K562 (cell line): ENCODE measurements around the gene GNAI1. TPM values are rescaled to one million over a fixed set of nuclear protein-coding genes. Genes with fewer than 3 reads are reported as not detected.

ENCODE experiments used
- ATAC-seq: fragments of 200-7000 bp; cut with Tn5 transposase; 3 replicates; pipeline ENCODE4 v1.9.1; 2020; ENCODE audit warnings: moderate library complexity
- BruUV-seq: library from RNA; stranded (reverse); fragments of 400-500 nt; replicated peaks from 2 replicates; lab custom pipeline; 2021; lab: Mats Ljungman, UMichigan
- CTCF ChIA-PET: fragments of 300-600 bp; formaldehyde crosslinking; extraction: SDS; loops from one replicate; lab custom pipeline; 2021; ENCODE audit warnings: low intra/inter-chr PET ratio; lab: Yijun Ruan, JAX
- POLR2A ChIA-PET: fragments of 300-600, 350-650 bp; sonication (Branson Sonifier 250); formaldehyde crosslinking; extraction: SDS; loops from one replicate; lab custom pipeline; 2021; ENCODE audit warnings: antibody characterized with exemption, inconsistent platforms; lab: Yijun Ruan, JAX
- DNase-seq, 4 experiments: peaks; one replicate each; pipeline versions ENCODE4 v3.0.0 to v3.0.0-alpha.2; 2011 to 2018; ENCODE audit warnings: low spot score in 3 of 4, mixed read lengths in 3 of 4; ENCODE audit errors: extremely low read depth in 1 of 4
- FAIRE-seq: peaks from 2 replicates; lab custom pipeline; 2011; peaks lifted over from hg19 to GRCh38; lab: Jason Lieb, UNC
- H2AFZ ChIP-seq: 2 replicates; pipeline ENCODE4 v1.6.0; 2011; ENCODE audit warnings: low read depth, low read length, control low read depth, inconsistent platforms
- H3K27ac ChIP-seq: fragments of 200-600 bp; 3 replicates; pipeline ENCODE4 v1.8.0; 2011; ENCODE audit warnings: low read depth, mild to moderate bottlenecking, control low read depth, inconsistent platforms, low read length, moderate library complexity, mixed read lengths; ENCODE audit errors: extremely low read depth
- H3K27me3 ChIP-seq, 2 experiments: fragments of 300-600 bp in 1 of 2; 2 replicates in 1 of 2; 3 replicates in 1 of 2; pipeline versions ENCODE4 v1.6.0 to v1.8.0; 2011; ENCODE audit warnings: inconsistent platforms in 2 of 2, low read length in 2 of 2, mild to moderate bottlenecking in 1 of 2, mixed read lengths in 1 of 2, moderate library complexity in 1 of 2; ENCODE audit not compliant: control insufficient read depth in 2 of 2, insufficient read depth in 2 of 2
- H3K36me3 ChIP-seq: fragments of 300-600 bp; 3 replicates; pipeline ENCODE4 v1.8.0; 2011; ENCODE audit warnings: mild to moderate bottlenecking, low read length, inconsistent platforms; ENCODE audit not compliant: control insufficient read depth, insufficient read depth
- H3K4me1 ChIP-seq, 2 experiments: fragments of 200-600 bp in 1 of 2; replicated peaks in 1 of 2; 2 replicates in 1 of 2; 3 replicates in 1 of 2; pipeline versions ENCODE4 v1.5.1 to v1.8.0; 2011; ENCODE audit warnings: inconsistent platforms in 2 of 2, low read length in 2 of 2, mild to moderate bottlenecking in 1 of 2, mixed read lengths in 1 of 2, moderate library complexity in 1 of 2; ENCODE audit not compliant: control insufficient read depth in 2 of 2, insufficient read depth in 2 of 2
- H3K4me2 ChIP-seq: 2 replicates; pipeline ENCODE4 v1.6.1; 2011; ENCODE audit warnings: low read length, control low read depth, inconsistent platforms, mixed read lengths; ENCODE audit not compliant: insufficient read depth
- H3K4me3 ChIP-seq: fragments of 200-600 bp; sonication (generic), shearing (Covaris generic); 2 replicates; pipeline ENCODE4 v1.5.1; 2016; ENCODE audit warnings: control low read depth, inconsistent platforms
- H3K79me2 ChIP-seq: fragments of 200-600 bp; 3 replicates; pipeline ENCODE4 v1.8.0; 2011; ENCODE audit warnings: low read length, inconsistent platforms; ENCODE audit not compliant: control insufficient read depth, insufficient read depth
- H3K9ac ChIP-seq, 2 experiments: 2 replicates each; pipeline versions ENCODE4 v1.6.0 to v1.6.1; 2011; ENCODE audit warnings: low read depth in 2 of 2, low read length in 2 of 2, control low read depth in 1 of 2, inconsistent platforms in 1 of 2, mild to moderate bottlenecking in 1 of 2, mixed read lengths in 1 of 2; ENCODE audit not compliant: insufficient read depth in 1 of 2
- H3K9me1 ChIP-seq: one replicate; pipeline ENCODE4 v1.6.0; 2011; ENCODE audit warnings: inconsistent platforms, mild to moderate bottlenecking, low read length, moderate library complexity; ENCODE audit not compliant: control insufficient read depth, insufficient read depth
- H3K9me3 ChIP-seq: replicated peaks from 2 replicates; pipeline ENCODE4 v1.5.1; 2011; ENCODE audit warnings: low read depth, low read length, inconsistent platforms; ENCODE audit not compliant: control insufficient read depth, insufficient read depth
- H4K20me1 ChIP-seq: replicated peaks from 2 replicates; pipeline ENCODE4 v1.6.1; 2011; ENCODE audit warnings: low read length, inconsistent platforms, mixed read lengths; ENCODE audit not compliant: control insufficient read depth, insufficient read depth
- ELF1 ChIP-seq: fragments of 200-800 bp; sonication (Bioruptor generic); IDR thresholded peaks from 2 replicates; pipeline ENCODE4 v1.6.1; 2016; ENCODE audit warnings: missing genetic modification characterization, missing compliant biosample characterization
- FOXK1 ChIP-seq: sonication (generic); formaldehyde crosslinking; IDR thresholded peaks from 2 replicates; pipeline ENCODE4 v1.8.0; 2022; ENCODE audit warnings: missing genetic modification reagents, mild to moderate bottlenecking, borderline replicate concordance
- HIVEP1 ChIP-seq: fragments of 250-450 bp; sonication (Bioruptor Pico); IDR thresholded peaks from 2 replicates; pipeline ENCODE4 v1.4.0; 2020; ENCODE audit warnings: mild to moderate bottlenecking
- HNRNPL ChIP-seq: fragments of 200-400 bp; formaldehyde crosslinking; IDR thresholded peaks from 2 replicates; pipeline ENCODE4 v1.6.1; 2017; ENCODE audit warnings: low read depth, mild to moderate bottlenecking, low read length
- NFATC3 ChIP-seq: fragments of 450-650 bp; IDR thresholded peaks from 2 replicates; pipeline ENCODE4 v1.6.1; 2017; ENCODE audit warnings: mild to moderate bottlenecking
- REST ChIP-seq, 2 experiments: fragments of 450-650 bp; formaldehyde crosslinking in 1 of 2; IDR thresholded peaks; 2 replicates each; pipeline versions ENCODE4 v1.4.0 to v1.6.1; 2014 to 2020; ENCODE audit warnings: mild to moderate bottlenecking in 2 of 2, borderline replicate concordance in 1 of 2, low read depth in 1 of 2
- SREBF2 ChIP-seq: sonication (generic); formaldehyde crosslinking; IDR thresholded peaks from 2 replicates; pipeline ENCODE4 v1.4.0; 2020; ENCODE audit warnings: mild to moderate bottlenecking, missing genetic modification reagents
- SRSF9 ChIP-seq: fragments of 200-400 bp; formaldehyde crosslinking; IDR thresholded peaks from 2 replicates; pipeline ENCODE4 v1.6.1; 2017; ENCODE audit warnings: low read depth, low read length, borderline replicate concordance
- TFAM ChIP-seq: fragments of 250-450 bp; sonication (Bioruptor Pico); conservative IDR thresholded peaks from 2 replicates; pipeline ENCODE4 v1.5.0; 2021; ENCODE audit warnings: mild to moderate bottlenecking, moderate library complexity
- TGIF2 ChIP-seq: sonication (generic); formaldehyde crosslinking; IDR thresholded peaks from 2 replicates; pipeline ENCODE4 v1.8.1; 2022; ENCODE audit warnings: mild to moderate bottlenecking, missing genetic modification reagents, moderate library complexity
- WGBS: fragments of 100-300 bp; shearing (Covaris generic); methylation state at CpG from one replicate; pipeline ENCODE4 v1.1.6; 2016; ENCODE audit warnings: low coverage, mixed read lengths; ENCODE audit not compliant: insufficient coverage; ENCODE audit errors: missing lambda C conversion rate; 5-methylcytosine and 5-hydroxymethylcytosine counted together
- in situ Hi-C: fragments of 300-500 bp; cut with MboI; formaldehyde crosslinking; loops from 4 replicates; pipeline ENCODE4 v1.15.0; 2018; ENCODE audit warnings: inconsistent platforms, mixed read lengths
- intact Hi-C: fragments of 100-400 bp; cut with micrococcal nuclease; formaldehyde crosslinking; loops from 2 replicates; pipeline ENCODE4 v1.14.2; 2022
- polyA plus RNA-seq, 8 experiments: library from polyadenylated mRNA; depleted of rRNA in 4 of 8; stranded (reverse) in 5 of 8; unstranded in 3 of 8; fragments of >200 nt; fragmentation: Nextera tagmentation in 2 of 8; fragmentation: Illumina TruSeq in 1 of 8; extraction: Ambion mirVana in 2 of 8; extraction: Trizol in 1 of 8; gene quantifications; 2 replicates each; pipeline versions ENCODE4 v1.2.1 to v1.2.3, GENCODE V29; 2011 to 2014; ENCODE audit warnings: inconsistent platforms in 1 of 8, missing spikeins in 1 of 8
- total RNA-seq, 7 experiments: library from RNA; depleted of rRNA in 6 of 7; stranded (reverse); fragments of >200 nt in 6 of 7; fragmentation: Illumina TruSeq in 2 of 7; extraction: Trizol in 2 of 7; gene quantifications; 2 replicates each; pipeline versions ENCODE4 v1.2.1 to v1.2.3, GENCODE V29; 2011 to 2021; ENCODE audit warnings: low replicate concordance in 1 of 7

GNAI1 gene
- total and polyA plus RNA-seq, 9 of the 15 experiments (the other 6 are each of a cell fraction or from before 2014, with no cell fraction given), result 0.03 to 0.13 (median 0.08) TPM; not detected in 6

- no peaks in the 10 kb centered on the region for H3K27me3 ChIP-seq
- 0 out of 2 replicates have a peak, but pooled peaks cover 3% of the 10 kb centered on the region for H3K9me3 ChIP-seq
- TF ChIP-seq HNRNPL, result no peak
- no peak for TF ChIP-seq REST (IDR thresholded peaks at IDR 0.05; ENCODE audit: borderline replicate concordance)
- no peak for TF ChIP-seq REST (CRISPR knock-in tag; IDR thresholded peaks at IDR 0.05; ENCODE audit: low read depth)
- no peak for TF ChIP-seq SREBF2 (CRISPR knock-in tag)
- no peak for TF ChIP-seq FOXK1 (CRISPR knock-in tag)
- no peak for TF ChIP-seq NFATC3
- TF ChIP-seq HIVEP1, result no peak
- TF ChIP-seq TFAM (CRISPR knock-in tag), result no peak
- no peak for TF ChIP-seq TGIF2
- TF ChIP-seq SRSF9, result no peak
- no peak for TF ChIP-seq ELF1
- no peak for DNase-seq
- H3K4me2 ChIP-seq, result no peak overlapping the region
- intact Hi-C loops (no loop called here), in situ Hi-C loops (no loop called here)
- ChIA-PET CTCF (no interaction called here), POLR2A (no interaction called here)
- no peak for FAIRE-seq
- H3K9ac ChIP-seq, result no peak overlapping the region
- no TSS peak for BruUV-seq
- no peaks in the 10 kb centered on the region for H3K9me1 ChIP-seq
- no peak overlapping the region for H3K4me3 ChIP-seq
- H2AFZ ChIP-seq, result no peak overlapping the region
- no peaks in the 10 kb centered on the region for H3K4me1 ChIP-seq
- no peaks in the 10 kb centered on the region for H3K79me2 ChIP-seq
- 4% methylated on average over 3 of the region's 3 CpGs for WGBS
- no peaks in the 10 kb centered on the region for H3K36me3 ChIP-seq
- no peak for ATAC-seq
- no peak overlapping the region for H3K27ac ChIP-seq
- no peaks in the 10 kb centered on the region for H4K20me1 ChIP-seq
Measured at GRCh38 chr7:80145780-80146422, 11.3 kb downstream of the GNAI1 start.
